Stimulated activated CD4-positive, alpha-beta T cell treated with anti-CD3 and anti-CD28 coated beads, Interleukin-2, amount 100 ng/mL, for 48 hours (primary cell): ENCODE measurements around the gene UPK2.
"Not testable (repeated sequence)": the region's sequence is repeated elsewhere in the genome, so short reads cannot be mapped to it uniquely, and the experiment has no call there.

ENCODE experiments used
- DNase-seq, 2 donors: peaks; one replicate each; pipeline ENCODE4 v3.0.0-alpha.2; 2020

UPK2 gene

DNA sequence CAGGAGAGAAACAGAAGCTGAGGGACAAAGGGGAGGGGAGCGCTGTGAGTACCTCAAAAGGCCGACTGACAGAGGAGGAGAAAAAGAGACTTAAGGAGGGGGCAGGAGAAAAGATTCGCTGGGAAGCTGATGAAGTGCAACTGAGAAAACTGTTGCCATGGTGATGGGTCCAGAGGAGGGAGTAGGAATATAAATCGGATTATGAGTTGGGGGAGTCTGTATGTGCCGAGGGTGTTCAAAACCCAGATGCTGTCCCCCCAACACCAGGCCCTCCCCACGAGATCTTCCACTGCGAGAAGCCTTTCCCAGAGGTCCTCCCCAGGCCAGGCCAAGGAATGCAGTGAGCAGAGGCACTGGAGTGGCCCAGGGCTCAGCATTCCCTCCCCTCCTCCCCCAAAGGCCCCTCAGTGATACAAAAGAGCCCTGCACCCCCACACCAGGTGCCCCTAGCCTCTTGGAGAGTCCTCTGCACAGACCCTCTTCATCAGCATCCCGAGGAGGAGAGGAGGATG lies 16.6 kb upstream of the UPK2 start:
- DNase-seq, result no peak

DNA sequence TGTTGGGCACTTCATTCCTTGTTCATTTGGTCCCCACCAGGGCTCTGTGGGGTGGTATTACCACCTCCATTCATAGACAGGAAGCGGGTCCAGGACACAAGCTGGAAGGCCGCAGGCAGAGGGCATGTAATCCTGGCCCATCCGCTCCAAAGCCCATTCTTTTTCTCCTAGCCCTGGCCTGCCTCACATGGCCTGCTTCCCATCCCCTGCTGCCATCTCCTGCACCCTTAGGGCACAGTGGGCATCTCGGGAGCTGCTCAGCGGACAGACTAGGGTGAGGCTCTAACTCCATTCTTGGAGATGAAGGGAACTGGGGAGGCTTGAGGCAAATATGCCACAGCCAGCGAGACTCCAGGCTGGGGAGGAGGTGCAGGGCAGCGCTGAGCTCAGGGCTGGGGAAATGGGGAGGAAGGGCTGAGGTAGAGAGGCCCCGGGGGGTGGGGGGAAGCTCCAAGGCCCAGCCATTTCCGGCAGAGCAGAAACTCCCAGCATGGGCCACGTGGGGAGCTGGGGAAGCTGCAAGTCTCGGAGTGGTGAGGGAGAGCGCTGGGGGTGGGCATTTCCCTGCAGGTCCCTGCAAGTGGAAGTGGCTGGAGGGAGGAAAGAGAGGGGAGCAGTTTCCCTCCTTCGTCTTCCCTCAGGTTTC lies 16.0 kb upstream of the UPK2 start:
- peak in 1 of 2 donors; percentile 48 for DNase-seq

GRCh38 chr11:118947091-118947490 lies 9.0 kb upstream of the UPK2 start:
- DNase-seq, result no peak

GRCh38 chr11:118948000-118948399 lies 8.1 kb upstream of the UPK2 start:
- DNase-seq, result no peak

DNA sequence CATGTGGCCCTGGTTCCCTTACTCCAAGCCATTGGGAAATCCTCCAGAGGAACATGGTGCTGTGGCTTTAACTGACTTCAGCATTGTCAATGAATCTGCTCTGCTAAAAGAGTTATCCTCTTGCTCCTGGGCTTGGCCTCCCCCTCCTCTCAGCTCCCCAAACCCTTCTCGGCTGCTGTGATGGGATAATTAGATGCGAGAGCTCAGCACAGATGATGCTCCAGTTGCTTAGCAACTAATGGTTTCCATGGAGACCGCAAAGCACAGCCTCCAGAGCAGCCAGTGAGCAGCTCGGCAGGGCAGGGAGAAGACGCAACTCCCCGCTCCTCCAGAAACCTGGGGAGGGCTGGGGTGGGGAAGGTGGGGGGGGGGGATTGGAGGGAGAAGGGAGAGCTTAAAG lies 2.8 kb upstream of the UPK2 start:
- no peak for DNase-seq

DNA sequence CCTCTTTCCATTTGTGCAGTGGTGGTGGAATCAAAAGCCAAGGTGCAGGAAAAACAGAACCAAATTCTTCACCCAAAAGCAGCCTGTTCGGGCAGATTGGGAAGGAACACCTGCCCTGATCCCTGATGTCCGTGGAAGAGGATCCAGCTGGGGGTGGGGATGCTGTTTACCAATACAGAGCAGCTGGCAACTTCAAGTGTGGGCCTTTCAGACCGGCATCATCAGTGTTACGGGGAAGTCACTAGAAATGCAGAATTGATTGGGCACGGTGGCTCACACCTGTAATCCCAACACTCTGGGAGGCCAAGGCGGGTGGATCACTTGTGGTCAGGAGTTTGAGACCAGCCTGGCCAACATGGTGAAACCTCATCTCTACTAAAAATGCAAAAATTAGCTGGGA lies 2.1 kb upstream of the UPK2 start:
- DNase-seq, result not testable (repeated sequence)

- no peak for DNase-seq
Observed at GRCh38 chr11:118956847-118957469, 860 bp downstream of the UPK2 start.

GRCh38 chr11:118957549-118957948 lies 1.5 kb downstream of the UPK2 start:
- DNase-seq, result no peak

- no peak for DNase-seq
Observed at GRCh38 chr11:118957968-118958367, 1.9 kb downstream of the UPK2 start.

- no peak for DNase-seq
Observed at GRCh38 chr11:118958577-118958976, 2.5 kb downstream of the UPK2 start.

- no peak for DNase-seq
Observed at GRCh38 chr11:118961189-118961588, 5.1 kb downstream of the UPK2 start.

- DNase-seq, result no peak
Observed at GRCh38 chr11:118961591-118961990, 5.5 kb downstream of the UPK2 start.

- DNase-seq, result not testable (repeated sequence)
Observed at GRCh38 chr11:118969508-118969907, 13.4 kb downstream of the UPK2 start.

- DNase-seq, result no peak
Observed at GRCh38 chr11:118971646-118972045, 15.5 kb downstream of the UPK2 start, which contains the start of gene FOXR1. FOXR1 (plus strand) TSS chr11:118971761; CDS start chr11:118971932, 171 bp downstream.

- no peak for DNase-seq
Observed at GRCh38 chr11:118973985-118974384, 17.9 kb downstream of the UPK2 start.

DNA sequence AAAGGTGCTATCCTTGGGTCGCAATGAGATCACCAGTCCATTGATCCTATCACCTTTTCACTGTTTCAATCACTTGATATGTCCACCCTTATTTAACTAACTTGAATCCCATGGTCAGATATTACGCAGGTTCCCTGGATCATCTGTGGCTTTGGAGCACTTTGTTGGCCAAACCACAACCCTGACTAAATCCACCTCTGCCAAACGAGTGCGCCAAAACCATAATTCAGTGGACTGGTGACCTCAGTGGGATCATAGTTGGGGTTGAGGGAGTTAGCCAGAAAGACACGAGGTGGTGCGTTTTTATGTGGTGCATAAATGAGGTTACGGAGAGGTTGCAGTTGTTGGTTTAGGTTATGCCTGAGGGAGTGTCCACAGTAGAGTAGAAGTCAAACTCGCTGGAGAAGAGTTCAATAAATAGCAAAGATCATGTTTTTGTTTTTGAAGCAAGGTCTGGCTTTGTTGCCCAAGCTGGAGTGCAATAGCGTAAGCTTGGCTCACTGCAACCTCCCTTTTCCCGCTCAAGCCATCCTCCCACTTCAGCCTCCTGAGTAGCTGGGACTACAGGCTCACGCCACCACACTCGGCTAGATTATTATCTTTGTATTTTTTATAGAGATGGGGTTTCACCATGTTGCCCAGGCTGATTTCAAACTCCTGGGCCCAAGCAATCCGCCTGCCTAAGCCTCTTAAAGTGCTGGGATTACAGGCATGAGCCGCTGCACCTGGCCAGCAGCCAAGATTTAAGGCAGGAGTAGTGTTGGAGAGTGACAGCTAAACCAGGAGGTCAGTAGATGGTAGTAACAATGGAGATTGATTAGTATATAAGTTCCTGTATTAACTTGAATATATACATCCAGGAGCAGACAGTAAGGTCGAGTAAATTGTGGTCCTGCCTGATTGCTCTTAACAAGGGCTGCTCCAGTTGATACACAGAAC lies 19.9 kb downstream of the UPK2 start:
- DNase-seq, result no peak

GRCh38 chr11:118979434-118979833 lies 23.3 kb downstream of the UPK2 start:
- DNase-seq, result no peak

DNA sequence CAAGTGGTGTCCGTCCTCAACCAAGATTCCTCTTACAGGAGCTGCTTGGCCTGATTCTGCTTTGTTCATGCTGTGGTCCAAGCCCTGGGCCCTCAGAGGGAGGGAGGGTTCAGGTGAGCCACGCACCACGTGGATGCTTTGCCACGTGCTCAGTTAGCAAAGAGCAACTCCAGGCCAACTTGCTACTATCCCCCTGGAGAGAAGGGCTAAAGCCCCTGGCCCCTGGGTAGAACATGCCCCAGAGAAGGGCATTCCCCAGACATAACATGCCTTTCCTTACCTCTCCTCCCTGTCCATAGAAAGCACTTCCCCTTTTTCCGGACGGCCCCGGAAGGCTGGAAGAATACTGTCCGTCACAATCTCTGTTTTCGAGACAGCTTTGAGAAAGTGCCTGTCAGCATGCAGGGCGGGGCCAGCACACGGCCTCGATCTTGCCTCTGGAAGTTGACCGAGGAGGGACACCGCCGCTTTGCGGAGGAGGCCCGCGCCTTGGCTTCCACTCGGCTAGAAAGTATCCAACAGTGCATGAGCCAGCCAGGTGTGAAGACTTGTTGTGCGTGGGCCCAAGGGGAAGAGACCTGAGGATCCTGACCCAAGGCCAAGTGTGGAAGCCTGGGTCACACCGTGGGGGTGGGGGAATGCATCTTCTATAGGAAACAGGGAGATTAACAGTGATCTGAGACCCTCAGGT lies 24.2 kb downstream of the UPK2 start:
- no peak for DNase-seq

- not testable (repeated sequence) for DNase-seq
Observed at GRCh38 chr11:118984337-118984736, 28.2 kb downstream of the UPK2 start.

DNA sequence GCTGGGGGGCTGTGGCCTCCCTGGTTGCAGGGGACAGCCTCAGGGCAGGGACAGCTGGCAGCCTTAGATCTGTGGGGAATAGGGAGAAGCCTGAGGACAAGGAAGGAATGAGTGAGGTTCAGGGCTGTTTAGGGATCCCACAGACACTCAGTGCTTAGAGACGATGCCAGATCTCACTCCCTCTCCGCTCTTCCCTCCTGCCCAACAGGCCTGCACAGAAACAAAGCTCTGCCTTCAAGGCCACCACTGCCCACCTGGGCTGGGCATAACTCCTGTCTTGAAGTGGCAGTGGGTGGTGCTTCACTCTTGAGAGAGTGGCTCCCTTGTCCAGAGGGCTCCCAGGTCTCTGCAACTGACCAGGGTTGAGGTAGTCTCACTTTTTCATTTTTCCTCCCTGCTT lies 28.7 kb downstream of the UPK2 start:
- no peak for DNase-seq

GRCh38 chr11:118988280-118988679 lies 32.2 kb downstream of the UPK2 start:
- no peak for DNase-seq

GRCh38 chr11:118991486-118992038 lies 35.5 kb downstream of the UPK2 start:
- DNase-seq, result not testable (repeated sequence)
